ENCODE data around the gene CD28.
"Not testable (repeated sequence)": the region's sequence is repeated elsewhere in the genome, so short reads cannot be mapped to it uniquely, and the experiment has no call there.

Gene CD28

DNA sequence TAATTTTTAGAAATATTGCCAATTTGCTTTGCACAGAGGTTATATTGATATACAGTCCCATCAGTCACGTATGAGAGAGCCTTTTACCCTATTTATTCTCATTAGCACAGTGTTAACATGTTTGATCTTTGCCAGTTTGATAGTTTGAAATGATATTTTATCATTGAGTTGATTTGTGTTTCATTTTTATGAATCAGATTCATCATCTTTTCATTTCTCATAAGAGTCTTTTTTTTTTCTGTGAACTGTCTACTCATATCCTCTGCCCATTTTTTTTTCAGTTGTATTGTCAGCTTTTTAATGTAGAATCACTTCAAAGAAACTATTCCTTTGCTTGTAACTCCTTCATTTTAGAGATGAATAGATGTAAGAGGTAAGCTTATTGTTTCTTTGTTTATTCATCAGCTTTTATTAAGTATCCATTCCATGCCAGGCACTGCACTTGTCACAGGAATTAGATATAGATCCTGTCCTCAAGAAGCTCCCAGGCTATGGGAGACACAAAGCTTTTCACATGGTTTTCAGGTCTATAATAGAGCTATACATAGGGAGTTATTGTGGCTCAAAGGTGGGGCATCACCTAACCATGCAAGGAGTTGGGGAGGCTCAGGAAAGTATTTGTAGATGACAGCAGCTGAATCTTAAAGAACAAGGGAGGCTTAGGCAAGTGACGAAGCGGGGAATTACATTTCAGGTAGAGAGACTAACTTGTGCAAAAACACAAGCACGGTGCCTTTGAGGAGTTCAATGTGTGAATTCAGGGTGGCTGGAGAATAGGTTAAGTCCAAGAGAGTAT lies 42.1 kb downstream of the CD28 start:
- DNase-seq (ENCODE audit: low read depth in 2 of 2): no peak

DNA sequence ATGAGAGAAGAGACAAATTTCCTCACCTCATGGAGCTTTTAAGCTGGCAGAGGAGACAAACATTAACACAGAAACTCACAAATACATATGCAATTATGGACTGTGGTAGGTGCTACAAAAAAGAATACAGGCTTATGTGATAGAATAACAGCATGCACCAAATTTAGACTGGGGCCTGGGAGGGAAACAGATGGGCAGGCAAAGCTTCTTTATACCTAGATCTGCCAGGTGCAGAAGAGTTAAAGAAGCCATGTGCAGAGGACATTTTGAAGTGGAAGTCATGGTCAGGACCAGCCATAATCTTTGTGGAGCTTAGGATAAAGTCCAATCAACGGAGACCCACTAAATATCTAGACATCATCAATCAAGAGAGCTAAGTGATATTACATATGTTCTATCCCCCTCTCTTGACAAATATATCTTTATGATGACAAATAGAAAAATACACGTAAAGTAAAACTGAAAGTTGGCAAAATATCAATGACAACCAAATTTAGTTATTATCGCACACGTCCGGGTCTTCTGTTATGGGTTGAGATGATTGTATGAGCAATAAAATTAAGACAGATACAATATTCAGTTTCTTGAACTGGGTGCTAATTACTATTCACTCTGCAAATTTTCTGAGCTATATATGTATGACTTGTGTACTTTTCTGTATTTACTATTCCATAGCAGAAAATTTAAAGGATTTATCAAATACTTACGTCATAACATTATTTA lies 44.1 kb downstream of the CD28 start:
- DNase-seq (ENCODE audit: low read depth in 2 of 2): no peak

DNA sequence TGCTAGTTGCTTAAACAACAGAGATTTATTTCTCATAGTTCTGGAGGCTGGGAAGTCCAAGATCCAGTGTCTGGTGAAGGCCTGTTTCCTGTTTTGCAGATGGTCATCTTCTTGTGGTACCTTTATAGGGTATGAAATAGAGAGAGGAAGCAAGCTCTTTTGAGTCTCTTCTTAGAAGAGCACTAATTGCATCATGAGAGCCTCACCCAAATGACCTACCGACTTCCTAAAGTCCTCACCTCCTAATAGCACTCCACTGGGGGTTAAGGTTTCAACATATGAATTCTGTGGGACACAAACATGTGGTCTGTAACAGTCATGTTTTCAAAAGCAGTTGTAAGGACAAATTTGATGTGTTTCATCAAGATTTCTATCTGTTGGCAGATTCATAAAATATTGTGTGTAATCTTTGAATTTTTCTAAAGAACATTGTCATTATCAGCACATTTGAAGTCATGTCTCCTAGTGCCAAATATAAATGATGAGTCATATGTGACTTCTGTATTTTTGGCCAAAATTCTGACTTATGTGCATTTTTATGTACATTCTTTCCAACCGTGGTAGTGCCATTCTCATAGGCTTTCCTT lies 45.3 kb downstream of the CD28 start:
- no peak for DNase-seq (ENCODE audit: low read depth in 2 of 2)

DNA sequence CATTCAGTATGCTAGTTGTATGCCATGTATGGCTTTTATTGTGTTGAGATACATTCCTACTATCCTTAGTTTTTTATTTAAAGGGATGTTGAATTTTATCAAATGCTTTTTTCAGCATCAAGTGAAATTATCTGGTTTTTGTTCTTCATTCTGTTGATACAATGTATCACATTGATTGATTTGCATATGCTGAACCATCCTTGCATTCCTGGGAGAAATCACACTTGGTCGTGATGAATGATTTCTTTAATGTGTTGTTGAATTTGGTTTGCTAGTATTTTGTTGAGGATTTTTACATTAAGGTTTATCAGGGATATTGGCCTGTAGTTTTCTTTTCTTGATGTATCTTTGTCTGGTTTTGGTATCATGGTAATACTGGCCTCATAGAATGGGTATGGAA lies 49.7 kb downstream of the CD28 start:
- DNase-seq (ENCODE audit: low read depth in 2 of 2): no peak

DNA sequence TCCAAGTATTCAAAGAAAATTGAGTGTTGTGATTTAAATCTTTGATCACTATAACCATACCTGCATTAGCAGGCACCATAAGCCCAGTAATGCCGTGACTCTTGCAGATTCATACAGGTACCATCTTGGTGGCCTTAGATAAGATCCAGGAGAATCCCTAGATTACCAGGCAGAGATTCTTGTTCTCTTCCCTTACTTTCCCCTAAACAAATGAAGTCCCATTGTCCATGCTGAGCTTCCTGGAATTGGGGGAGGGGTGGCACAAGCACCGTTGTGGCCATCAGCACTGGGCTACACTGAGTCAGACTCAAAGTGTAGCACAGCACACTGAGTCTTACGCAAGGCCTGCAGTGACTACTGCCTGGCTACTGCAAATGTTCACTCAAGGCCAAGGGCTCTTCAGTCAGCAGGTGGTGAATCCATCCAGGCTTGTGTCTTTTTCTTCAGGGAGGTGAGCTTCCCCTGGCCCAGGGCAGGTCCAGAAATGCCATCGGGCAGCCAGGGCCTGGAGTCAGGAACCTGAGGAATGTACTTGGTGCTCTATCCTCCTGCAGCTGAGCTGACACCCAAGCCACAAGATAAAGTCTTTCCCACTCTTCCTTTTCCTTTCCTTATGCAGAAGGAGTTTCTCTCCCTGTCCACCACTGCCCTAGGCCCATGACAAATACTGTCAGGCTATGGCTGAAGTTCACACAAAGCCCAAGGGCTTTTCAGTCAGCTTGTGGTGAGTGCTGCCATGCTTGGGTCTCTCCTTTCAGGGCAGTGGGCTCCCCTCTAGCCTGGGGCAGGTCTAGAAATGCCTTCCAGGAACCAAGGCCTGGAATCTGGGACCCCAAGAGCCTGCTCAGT lies 52.6 kb downstream of the CD28 start:
- DNase-seq (ENCODE audit: low read depth in 2 of 2): no peak

DNA sequence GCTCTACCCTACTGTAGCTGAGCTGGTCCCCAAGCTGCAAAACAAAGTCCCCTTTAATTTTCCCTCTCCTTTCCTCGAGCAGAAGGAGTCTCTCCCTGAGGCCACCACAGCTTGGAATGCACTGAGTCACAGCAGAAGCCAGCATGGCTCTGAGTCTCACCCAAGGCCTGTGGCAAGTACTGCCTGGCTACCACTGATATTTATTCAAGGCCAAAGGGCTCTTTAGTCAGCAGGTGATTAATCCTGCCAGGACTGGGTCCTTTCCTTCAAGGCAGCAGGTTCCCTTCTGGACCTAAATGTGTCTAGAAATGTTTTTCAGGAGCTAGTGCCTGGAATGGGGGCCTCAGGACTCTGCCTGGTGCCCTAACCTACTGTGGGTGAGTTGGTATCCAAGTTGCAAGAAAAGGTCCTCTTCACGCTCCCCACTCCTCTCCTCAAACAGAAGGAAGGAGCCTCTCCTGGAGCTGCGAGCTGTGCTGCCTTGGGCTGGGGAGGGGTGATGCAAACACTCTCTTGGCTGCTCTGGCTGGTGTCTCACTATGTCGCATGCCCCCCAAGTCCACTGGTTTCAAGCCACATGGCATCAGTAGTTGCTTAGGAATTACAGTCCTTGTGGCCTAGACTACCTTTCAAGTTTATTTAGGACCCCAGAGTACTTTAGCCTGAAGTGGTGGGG lies 53.4 kb downstream of the CD28 start:
- no peak for DNase-seq (ENCODE audit: low read depth in 2 of 2)

DNA sequence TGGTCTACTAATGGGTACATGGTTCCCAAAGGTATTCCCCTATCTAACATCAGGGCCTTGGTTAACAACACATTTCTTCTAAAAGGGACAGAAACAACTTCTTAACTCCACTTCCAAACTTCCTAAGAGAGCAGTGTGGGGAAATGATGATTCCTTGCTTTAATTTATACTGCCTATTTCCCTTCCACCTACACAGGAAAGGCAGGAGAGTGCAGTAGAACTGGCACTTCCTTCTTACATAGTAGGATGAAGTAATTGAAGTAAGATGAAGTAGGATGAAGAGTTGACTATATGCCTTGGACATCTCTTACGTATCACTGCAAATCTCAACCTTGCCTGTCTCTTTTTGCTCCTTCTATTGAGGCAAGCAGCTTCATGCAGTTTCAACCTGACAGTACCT lies 54.7 kb downstream of the CD28 start:
- no peak for DNase-seq (ENCODE audit: low read depth in 2 of 2)

DNA sequence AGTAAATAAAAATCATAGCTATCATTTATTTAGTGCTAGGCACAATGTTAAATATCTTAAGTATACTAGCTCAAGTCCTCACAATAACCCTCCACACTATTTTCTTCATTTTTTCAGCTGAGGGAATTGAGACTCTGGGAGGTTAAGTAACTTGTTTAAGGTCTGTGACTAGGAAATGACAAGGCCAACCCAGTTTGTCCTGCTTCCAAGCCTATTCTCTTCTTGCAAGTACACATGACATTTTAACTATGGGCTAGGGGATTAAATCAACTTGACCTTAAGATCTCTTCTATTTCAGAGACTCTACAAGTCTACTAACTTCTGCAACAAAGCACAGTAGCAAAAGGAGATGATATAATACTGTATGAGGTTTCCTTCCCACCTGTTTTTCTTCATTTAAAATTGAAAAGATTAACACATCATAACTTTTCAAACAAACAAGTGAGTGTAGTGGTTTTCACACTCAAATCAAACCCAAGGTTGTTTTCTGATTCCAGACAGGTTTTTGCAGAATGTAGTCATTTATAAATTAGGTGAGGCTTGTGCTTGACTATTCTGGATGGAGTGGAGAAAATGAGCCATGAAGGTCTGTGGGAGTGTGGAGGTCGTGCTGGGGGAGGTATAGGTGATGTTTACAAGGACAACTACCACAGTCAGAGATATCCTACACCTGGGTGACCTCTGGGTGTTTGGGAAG lies 57.0 kb downstream of the CD28 start:
- no peak for DNase-seq (ENCODE audit: low read depth in 2 of 2)

DNA sequence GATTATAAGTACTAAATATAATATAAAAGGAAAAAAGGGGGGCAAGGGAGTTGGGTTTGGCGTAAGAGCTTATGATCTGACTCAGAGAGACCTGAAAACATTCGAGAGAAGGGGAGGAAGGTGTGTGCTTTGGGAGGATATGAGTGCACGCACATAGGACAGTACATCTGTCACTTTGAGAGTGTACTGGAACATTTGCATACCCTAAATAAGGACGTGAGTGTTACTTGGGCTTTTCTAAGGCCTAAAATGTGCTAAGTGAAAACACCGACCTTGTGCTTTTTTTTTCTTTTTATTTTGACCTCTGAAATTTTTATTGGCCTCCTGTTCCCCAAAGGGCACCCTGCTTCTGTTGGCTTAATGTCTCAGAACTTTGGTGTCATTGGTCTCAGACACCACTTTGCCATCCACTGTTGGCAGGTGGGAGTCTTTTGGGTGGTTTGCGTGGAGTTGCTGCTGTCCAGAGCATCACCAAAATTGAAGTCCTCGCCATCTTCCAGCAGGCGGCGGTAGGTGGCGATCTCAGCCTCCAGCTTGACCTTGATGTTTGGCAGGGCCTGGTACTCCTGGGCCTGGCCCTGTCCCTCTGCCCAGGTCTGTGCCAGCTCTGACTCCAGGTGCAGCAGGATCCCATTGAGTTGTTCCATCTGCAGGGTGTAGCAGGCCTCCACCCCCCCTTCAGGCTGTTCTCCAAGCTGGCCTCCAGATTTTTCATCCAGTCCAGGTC lies 57.7 kb downstream of the CD28 start:
- no peak for DNase-seq (ENCODE audit: low read depth in 2 of 2)

DNA sequence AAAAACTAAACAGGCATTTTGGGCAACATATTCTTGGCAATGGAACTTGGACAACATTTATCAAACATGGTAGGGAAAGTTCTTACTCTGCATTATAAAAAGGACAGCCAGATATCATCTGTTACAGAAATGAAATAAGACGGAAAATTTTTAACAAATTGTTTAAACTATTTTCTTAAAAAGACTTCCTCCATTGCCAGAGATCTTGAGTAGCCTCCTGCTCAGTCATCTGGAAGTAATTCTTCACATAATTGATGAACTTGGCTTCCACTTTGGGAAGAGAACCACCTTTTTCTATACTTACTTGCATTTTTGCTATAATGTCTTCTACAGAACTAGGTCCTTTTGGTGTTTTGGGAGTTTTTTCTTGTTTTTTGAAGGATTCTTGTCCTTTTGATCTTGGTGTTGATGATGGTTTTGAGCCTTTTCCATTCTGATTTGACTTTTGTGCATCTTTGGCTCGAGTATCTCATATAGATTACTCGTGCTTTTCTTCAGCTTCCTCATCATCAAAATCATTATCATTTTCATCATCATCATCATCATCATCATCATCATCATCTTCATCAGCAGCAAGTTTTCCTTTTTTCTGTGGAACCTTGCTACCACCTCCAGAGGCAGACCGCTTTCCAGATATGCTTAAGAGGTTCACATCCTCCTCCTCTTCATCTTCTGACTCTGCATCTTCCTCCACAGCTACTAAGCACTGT lies 66.2 kb downstream of the CD28 start:
- no peak for DNase-seq (ENCODE audit: low read depth in 2 of 2)

DNA sequence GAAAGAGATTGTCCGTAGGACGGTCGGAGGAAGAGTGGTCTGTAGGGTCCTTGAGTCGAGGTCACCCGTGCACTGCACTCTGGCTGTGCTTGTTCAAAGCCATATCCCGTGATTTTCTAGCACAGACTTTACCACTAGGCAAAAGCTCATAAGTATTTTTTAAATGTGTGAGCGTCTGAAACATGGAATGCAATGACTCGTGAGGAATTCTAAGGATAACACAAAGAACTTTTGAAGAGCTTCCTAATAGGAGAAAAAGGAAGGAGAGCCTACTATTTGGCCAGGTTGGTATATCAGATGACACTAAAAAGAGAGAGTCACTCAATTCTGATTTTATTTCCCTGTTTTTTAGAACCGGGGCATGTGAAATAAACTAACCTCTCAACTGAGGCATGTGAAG lies 68.3 kb downstream of the CD28 start:
- no peak for DNase-seq (ENCODE audit: low read depth in 2 of 2)

DNA sequence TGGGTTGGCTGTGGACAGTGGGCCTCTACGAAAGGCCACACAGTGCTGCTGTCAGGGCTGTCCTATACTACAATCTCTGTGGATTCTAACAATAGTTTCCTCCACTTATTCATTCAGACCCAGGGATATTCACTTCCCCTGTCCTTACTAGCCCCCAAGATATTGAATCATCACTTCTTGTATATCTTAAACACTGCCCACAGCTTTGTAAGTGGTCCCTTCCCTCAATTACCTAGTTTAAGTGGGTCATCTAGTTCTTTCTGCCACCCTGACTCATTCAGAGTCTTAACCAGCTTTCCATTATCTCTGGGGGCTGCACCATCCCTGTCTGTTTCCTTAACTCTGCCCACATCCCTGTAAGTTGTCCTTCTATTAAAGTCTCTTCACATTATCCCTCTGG lies 69.2 kb downstream of the CD28 start:
- no peak for DNase-seq (ENCODE audit: low read depth in 2 of 2)

DNA sequence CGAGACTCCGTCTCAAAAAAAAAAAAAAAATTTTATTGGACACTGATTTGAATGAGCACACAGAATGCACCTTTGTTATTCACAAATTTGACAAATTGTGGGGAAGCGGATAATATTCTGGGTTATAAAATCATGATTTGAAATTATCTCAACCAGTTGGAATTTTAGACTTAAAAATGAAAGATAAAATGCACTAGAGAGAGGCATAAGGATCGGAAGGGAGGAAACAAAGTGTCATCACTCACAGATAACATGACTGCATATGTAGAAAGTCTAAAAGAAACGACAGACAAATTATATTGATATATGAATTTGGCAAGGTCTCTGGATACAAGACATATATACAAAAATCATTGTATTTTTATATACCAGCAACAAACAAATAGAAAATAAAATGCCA lies 70.6 kb downstream of the CD28 start:
- DNase-seq (ENCODE audit: low read depth in 2 of 2): no peak

DNA sequence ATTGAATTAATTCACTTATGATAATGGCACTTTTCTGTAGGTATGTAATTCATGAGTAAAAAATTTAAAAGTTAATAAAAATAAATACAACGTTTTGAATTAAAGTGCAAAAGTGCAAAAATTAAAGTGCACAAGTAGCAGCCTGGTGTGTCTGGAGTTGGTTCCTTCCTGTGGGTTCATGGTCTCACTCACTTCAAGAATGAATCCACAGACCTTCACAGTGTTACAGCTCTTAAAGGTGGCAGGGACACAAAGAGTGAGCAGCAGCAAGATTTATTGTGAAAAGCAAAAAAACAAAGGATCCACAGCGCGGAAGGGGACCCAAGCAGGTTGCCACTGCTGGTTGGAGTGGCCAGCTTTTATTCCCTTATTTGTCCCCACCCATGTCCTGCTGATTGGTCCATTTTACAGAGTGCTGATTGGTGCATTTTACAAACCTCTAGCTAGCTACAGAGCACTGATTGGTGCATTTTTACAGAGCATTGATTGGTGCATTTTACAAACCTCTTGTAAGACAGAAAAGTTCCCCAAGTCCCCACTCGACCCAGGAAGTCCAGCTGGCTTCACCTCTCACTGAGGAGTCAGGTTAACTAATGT lies 73.1 kb downstream of the CD28 start:
- not testable (repeated sequence) for DNase-seq (ENCODE audit: low read depth in 2 of 2)

DNA sequence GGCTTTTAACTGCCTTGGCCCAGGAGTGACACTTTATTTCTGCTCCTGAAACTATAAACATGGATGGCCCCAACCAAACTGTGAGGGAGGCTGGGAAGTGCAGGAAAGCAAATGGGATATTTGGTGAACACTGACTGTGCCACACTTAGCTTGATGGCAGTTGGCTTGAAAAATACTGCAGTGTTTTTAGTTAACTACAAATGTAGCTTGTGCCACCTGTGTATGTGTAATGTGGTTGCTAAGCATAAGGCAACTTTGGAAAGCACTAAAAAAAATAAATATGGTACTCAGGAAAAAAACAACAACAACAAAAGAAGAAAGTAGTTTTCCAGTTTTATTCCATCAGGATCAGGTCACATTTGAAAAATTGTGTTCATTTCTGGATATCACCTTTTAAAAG lies 73.8 kb downstream of the CD28 start:
- no peak for DNase-seq (ENCODE audit: low read depth in 2 of 2)

DNA sequence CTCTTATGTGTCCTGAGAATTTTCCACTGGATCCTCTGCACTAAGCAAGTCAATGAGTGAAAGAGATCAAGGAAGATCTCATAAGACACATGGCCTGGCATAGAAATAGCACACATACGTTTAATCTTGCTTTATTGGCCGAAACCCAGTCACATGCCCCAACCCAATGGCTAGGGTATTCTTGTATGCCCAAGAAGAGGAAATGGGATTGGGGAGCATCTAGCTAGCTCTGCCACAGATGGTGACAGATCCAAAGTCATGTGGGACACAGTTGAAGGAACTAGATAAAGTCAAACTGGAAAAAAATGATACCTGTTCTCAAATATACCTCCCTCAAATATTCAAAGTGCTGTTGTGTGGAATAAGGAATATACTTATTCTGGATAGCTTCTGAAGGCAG lies 74.7 kb downstream of the CD28 start:
- DNase-seq (ENCODE audit: low read depth in 2 of 2): no peak

DNA sequence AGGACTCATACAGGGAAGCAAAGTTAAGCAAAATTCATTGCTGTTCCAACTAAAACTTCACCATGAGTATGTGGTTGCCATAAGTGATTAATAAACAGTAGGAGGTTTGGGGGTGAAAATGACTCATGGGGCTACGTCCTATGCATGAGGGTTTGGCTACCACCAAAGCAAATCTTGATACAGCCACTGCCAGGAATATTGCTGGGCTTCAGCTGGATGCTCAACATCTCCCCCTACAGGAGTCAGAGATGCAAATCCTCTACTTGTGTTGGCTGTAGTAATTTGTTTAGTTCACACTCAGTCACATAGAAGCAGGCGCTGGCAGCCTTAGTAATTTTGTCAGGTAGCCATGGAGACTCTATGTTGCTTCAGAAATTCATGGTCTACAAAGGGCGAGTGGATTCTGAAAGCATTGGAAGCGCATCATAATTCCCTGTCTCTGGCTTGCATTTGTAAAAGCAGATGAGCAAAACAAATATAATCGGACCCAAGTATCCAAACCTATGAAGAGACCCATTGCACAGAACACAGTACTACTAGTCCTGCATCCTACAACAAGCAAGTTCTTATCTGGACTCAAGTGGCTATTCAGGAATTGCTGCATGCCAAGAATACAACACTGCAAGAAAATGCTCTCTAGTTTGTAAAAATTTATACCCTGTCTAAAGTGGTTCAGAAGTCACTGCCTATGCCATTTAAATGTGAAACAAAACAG lies 76.0 kb downstream of the CD28 start:
- peak in 1 of 2 donors; percentile 63 for DNase-seq (ENCODE audit: low read depth in 2 of 2)

DNA sequence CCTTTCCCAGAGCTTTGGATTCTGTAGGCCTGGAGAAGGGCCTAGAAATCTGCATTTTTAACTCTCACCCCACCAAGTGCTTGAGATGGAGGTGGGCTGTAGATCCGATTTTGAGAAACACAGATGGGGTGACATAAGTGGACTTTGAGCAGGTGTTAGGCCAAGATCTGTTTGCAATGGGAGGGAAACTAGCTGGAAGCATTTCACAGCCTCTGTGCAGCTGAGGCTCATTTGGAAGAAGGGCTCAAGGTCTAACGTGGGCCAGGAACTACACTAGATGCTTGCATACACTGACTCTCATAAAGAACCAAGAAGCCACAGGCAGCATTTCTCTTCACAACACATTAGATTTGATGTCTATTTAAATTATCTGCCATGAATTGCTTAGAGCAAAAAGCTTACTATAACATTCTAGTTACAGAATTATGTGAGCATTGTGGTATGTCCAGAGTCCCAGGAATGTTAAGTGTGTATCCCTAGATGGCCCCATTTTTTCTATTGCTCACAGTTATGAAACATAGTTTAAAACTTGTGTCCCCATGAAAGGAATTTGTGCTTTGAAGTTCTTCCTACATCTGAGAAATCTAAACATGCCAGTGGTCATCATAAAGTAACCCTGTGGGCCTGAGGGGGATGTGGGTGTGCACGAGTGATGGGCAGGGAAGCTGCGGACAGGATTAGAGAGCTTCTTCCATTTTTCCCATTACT lies 77.2 kb downstream of the CD28 start:
- DNase-seq (ENCODE audit: low read depth in 2 of 2): no peak

Data from stimulated activated CD8-positive, alpha-beta memory T cell treated with anti-CD3 and anti-CD28 coated beads, Interleukin-15, amount 100 ng/mL, for 4 hours (primary cell).